ENCODE results near the gene PPCS. TPM values are rescaled to one million over a fixed set of nuclear protein-coding genes. Genes with fewer than 3 reads are reported as not detected.
A peak's percentile ranks its signal among the peaks of the same experiment; 100 is the strongest.

PPCS gene
- total RNA-seq, 1 donor from 2014 or later, result 41.7 TPM

DNA sequence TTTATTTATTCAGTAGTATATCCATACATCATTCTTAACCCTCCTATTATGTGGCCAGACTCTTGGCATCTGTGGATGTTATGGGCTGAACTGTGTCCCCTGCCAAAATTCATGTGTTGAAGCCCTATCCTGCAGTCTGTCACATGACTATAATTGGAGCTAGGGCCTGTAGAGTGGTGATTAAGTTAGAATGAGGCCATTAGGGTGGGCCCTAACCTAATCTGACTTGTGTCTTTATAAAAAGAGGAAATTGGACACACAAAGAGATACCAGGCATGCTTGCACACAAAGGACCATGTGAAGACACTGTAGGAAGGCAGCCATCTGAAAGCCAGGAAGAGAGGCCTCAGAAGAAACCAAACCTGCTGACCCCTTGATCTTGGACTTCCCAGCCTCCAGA is 7.1 kb upstream of the PPCS start:
- TF ChIP-seq, protein P1, sequence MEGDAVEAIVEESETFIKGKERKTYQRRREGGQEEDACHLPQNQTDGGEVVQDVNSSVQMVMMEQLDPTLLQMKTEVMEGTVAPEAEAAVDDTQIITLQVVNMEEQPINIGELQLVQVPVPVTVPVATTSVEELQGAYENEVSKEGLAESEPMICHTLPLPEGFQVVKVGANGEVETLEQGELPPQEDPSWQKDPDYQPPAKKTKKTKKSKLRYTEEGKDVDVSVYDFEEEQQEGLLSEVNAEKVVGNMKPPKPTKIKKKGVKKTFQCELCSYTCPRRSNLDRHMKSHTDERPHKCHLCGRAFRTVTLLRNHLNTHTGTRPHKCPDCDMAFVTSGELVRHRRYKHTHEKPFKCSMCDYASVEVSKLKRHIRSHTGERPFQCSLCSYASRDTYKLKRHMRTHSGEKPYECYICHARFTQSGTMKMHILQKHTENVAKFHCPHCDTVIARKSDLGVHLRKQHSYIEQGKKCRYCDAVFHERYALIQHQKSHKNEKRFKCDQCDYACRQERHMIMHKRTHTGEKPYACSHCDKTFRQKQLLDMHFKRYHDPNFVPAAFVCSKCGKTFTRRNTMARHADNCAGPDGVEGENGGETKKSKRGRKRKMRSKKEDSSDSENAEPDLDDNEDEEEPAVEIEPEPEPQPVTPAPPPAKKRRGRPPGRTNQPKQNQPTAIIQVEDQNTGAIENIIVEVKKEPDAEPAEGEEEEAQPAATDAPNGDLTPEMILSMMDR (IDR thresholded peaks at IDR 0.05), result no peak
- DNase-seq (ENCODE audit: extremely low spot score, unreplicated experiment), result no peak

DNA sequence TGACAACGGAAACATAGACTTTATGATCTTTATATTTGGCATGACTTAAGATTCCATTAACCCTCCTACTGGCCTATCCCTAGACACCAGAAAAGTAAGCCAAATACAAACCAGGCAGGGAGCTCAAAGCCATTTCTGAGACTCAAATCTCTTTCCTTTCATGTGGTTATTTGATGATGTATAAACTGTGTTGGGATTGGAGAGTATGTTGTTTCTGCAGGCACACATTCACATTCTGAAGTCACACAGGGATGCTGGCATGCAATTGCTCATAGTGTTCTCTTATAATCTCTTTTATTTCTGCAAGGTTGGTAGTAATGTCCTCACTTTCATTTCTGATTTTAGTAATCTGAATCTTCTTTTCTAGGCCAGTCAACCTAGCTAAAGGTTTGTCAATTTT is 6.3 kb upstream of the PPCS start:
- Mint-ChIP-seq H3K27ac (ENCODE audit: unreplicated experiment) (no peak overlapping the region), H3K36me3 (ENCODE audit: unreplicated experiment) (no peaks in the 10 kb centered on the region), H3K4me3 (ENCODE audit: unreplicated experiment) (no peak overlapping the region), H3K4me1 (ENCODE audit: unreplicated experiment) (no peaks in the 10 kb centered on the region), H3K9me3 (ENCODE audit: unreplicated experiment) (no peaks in the 10 kb centered on the region), H3K27me3 (ENCODE audit: unreplicated experiment) (peaks cover 50% of the 10 kb centered on the region)
- DNase-seq (ENCODE audit: extremely low spot score, unreplicated experiment), result no peak
- TF ChIP-seq, protein P1 (IDR thresholded peaks at IDR 0.05), result no peak

More for the DNA sequence above, 7.1 kb upstream of the PPCS start:
- Mint-ChIP-seq H3K4me1 (ENCODE audit: unreplicated experiment) (no peaks in the 10 kb centered on the region), H3K27me3 (ENCODE audit: unreplicated experiment) (peaks cover 50% of the 10 kb centered on the region), H3K27ac (ENCODE audit: unreplicated experiment) (no peak overlapping the region), H3K9me3 (ENCODE audit: unreplicated experiment) (no peaks in the 10 kb centered on the region), H3K4me3 (ENCODE audit: unreplicated experiment) (no peak overlapping the region), H3K36me3 (ENCODE audit: unreplicated experiment) (no peaks in the 10 kb centered on the region)

DNA sequence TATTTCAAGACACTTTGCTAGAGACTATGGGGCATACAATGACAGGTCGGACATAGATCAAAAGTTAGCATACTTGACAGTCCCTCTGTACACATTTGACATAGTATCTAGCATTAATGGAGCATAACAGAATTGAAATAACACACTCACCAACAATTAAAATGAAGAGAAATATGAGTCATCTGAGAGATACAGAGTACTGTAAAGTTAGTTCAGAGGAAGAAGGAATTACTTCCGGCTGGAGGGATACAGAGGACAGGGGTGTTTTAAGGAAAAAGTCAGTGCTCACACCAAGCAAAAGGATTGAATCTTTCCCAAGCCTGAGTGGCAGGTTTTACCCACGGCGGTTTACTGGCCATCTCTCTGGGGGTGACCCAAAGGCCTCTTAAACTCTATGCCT is 3.0 kb upstream of the PPCS start:
- H3K27me3 Mint-ChIP-seq (ENCODE audit: unreplicated experiment), result peaks cover 30% of the 10 kb centered on the region
- peaks cover 6% of the 10 kb centered on the region for H3K36me3 Mint-ChIP-seq (ENCODE audit: unreplicated experiment)
- no peak overlapping the region for H3K4me3 Mint-ChIP-seq (ENCODE audit: unreplicated experiment)
- peaks cover 21% of the 10 kb centered on the region for H3K4me1 Mint-ChIP-seq (ENCODE audit: unreplicated experiment)
- H3K27ac Mint-ChIP-seq (ENCODE audit: unreplicated experiment), result no peak overlapping the region
- TF ChIP-seq, protein P1 (IDR thresholded peaks at IDR 0.05), result no peak
- no peaks in the 10 kb centered on the region for H3K9me3 Mint-ChIP-seq (ENCODE audit: unreplicated experiment)
- DNase-seq (ENCODE audit: extremely low spot score, unreplicated experiment), result no peak

DNA sequence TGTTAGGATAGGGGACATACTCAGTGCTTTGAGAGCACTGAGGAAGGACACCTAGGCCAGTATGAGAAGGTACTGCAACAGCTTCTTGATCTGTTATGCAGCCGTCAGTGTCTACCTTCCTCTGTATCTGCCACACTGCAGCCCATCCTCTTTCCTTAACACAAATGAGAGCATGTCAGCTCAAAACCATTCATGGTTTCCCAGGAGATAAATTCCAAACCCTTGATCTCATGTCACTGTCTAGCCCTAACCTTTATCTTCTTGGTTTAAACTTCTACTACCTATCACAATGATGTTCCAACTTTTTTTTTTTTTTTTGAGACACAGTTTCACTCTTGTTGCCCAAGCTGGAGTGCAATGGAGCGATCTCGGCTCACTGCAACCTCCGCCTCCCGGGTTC is 1.9 kb upstream of the PPCS start:
- Mint-ChIP-seq H3K4me1 (ENCODE audit: unreplicated experiment) (peaks cover 21% of the 10 kb centered on the region), H3K27ac (ENCODE audit: unreplicated experiment) (no peak overlapping the region), H3K27me3 (ENCODE audit: unreplicated experiment) (peaks cover 25% of the 10 kb centered on the region), H3K36me3 (ENCODE audit: unreplicated experiment) (peaks cover 12% of the 10 kb centered on the region), H3K4me3 (ENCODE audit: unreplicated experiment) (peak overlapping the region; percentile 34), H3K9me3 (ENCODE audit: unreplicated experiment) (no peaks in the 10 kb centered on the region)
- TF ChIP-seq, protein P1 (IDR thresholded peaks at IDR 0.05), result no peak
- DNase-seq (ENCODE audit: extremely low spot score, unreplicated experiment), result no peak

DNA sequence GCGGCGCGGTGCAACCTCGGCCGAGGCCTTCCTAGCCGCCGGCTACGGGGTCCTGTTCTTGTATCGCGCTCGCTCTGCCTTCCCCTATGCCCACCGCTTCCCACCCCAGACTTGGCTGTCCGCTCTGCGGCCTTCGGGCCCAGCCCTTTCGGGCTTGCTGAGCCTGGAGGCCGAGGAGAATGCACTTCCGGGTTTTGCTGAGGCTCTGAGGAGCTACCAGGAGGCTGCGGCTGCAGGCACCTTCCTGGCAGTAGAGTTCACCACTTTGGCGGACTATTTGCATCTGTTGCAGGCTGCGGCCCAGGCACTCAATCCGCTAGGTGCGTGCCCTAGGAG is 379 bp downstream of the PPCS start:
- TF ChIP-seq, protein P1 (IDR thresholded peaks at IDR 0.05), result no peak
- DNase-seq (ENCODE audit: extremely low spot score, unreplicated experiment), result no peak
- Mint-ChIP-seq H3K9me3 (ENCODE audit: unreplicated experiment) (no peaks in the 10 kb centered on the region), H3K27me3 (ENCODE audit: unreplicated experiment) (peaks cover 11% of the 10 kb centered on the region), H3K4me1 (ENCODE audit: unreplicated experiment) (peaks cover 22% of the 10 kb centered on the region), H3K4me3 (ENCODE audit: unreplicated experiment) (peak overlapping the region; percentile 92), H3K27ac (ENCODE audit: unreplicated experiment) (peak overlapping the region; percentile 96), H3K36me3 (ENCODE audit: unreplicated experiment) (peaks cover 16% of the 10 kb centered on the region)
